Activated T-cell treated with anti-CD3 and anti-CD28 coated beads for 48 hours (primary cell): ENCODE results near the gene CCL25.
"Not testable (repeated sequence)": the region's sequence is repeated elsewhere in the genome, so short reads cannot be mapped to it uniquely, and the experiment has no call there.

Source experiments
- DNase-seq: peaks from one replicate; pipeline ENCODE4 v3.0.0-alpha.2; 2020; ENCODE audit warnings: low read depth

CCL25 gene, protein sequence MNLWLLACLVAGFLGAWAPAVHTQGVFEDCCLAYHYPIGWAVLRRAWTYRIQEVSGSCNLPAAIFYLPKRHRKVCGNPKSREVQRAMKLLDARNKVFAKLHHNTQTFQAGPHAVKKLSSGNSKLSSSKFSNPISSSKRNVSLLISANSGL

DNA sequence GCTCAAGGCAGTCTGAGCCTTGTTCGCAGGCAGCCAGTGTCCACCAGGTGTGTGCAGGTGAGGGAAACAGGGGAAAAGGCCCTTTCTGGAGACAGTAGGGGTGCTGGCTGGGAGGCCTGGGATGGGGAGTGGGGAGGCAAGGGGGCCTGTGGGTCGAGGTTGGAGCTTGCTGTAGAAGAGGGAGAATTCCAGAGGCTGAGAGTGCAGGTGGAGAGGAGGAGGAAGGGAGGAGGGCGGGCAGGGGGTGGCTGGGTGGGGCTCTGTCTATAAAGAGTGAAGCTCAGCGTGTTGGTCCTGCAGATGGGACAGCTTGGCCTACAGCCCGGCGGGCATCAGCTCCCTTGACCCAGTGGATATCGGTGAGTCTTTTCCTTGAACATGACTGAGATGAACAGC, at the start of gene CCL25:
Gene CCL25 (plus strand): TSS at position 297 of the 396 bp plus-strand sequence. CDS start 290 bp downstream, outside the sequence.
- no peak for DNase-seq

DNA sequence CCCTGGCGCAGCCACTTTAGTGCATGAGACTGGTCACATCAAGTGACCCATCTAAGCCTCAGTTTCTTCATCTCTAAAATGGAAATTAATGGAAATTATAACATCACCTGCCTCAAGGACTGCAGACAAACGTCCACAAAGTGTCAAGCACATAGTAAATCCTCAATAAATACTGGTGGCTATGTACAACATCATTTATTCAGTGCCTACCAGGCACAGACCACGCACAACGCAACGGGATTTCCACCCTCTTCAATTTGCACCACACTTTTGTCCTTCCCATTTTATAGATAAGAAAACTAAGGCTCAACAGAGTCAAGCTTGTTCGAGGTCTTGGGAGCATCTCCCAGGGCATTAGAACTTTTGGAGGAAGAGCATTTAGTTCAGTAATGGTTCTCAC, 48.6 kb upstream of the CCL25 start:
- DNase-seq = no peak

DNA sequence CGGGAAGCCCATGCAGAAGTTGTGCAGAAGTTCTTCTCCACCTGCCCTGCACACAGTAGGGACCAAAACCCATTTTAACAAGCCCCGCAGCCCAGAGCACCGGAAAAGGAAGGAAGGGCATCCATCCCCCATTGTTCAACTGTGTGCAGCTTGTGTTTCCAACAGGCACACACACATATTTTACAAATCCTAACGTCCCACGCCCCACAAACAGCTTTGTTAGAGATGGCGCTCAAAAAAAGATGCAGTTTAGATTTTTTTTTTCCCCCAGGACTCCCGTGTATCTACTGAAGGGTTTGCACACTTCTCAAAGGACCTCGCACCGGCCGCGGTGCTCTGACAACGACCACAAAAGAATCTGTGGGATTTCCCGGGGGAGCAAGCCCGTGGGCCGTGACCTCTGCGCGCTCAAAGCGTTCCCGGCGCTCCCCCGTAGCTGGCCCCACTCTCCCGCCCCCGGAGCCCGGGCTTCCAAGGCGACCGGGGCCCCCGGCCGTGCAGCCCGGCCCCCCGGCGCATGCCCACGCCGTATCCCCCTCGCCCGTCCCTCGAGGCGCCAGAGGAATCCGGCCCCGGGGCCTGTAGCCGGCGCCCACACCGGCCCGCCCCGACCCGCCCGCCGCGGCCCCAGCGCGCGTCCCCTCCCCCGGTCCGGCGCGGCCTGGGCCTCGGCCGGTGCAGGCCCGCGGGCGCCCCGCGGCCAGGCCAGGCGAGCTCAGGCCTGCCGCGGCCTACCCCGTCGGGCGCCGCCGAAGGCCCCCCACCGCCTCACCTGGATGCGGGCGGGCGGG, 47.6 kb upstream of the CCL25 start:
- peak; percentile 23 for DNase-seq

DNA sequence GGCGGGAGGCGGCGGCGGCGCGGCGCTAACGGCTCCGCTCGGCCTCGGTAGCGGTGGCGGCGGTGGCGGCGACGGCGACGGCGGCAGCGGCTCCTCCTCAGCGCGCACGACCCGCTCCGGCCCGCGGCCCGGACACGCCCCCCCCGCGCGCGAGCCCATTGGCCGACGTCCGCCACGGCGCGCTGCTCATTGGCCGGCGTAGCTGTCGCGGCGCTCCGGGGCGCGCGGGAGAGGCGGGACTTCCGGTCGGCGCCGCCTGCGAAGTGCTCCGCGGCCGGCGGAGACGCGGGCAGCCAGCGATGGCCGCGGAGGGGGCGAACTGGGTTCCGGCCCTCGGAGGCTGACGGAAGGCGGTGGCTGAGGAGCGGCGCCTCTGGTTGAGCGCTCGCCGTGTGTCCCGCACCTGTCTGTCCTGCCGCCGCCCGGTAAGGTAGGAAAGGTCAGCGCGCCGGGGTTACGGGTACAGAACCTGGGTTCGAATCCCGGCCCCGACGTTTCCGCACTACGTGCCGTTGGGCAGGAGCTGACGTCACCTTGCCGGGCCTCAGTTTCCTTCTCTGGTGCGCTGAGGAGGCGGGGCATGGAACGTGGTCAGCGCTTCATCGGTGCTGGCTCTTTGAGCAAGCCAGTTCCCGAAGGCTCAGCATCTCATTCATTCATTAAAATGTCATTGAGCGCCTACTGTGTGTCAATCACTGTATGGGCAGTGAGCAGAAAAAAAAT, 46.9 kb upstream of the CCL25 start, which contains the start of gene ELAVL1:
Gene ELAVL1 (minus strand): TSS at position 108 of the 723 bp plus-strand sequence. CDS start 13,826 bp downstream, outside the sequence.
- peak; percentile 92 for DNase-seq

DNA sequence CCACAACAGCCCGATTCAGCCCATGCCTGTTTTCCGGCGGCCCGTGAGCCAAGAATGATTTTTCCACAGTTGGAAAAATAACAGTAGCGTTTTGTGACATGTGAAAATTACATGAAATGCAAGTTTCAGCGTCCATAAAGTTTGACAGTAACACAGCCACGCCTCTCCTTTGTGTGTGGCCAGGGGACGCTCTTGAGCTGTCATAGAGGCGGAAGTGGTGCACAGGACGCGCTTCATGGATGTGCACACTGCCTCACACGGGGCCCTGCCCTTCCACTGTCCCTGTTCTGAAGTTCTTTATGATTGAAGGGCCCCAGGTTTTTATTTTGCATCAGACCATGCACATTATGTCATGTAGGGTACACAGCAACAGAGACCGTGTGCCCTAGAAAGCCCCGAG, 34.8 kb upstream of the CCL25 start:
- DNase-seq = peak; percentile 15

DNA sequence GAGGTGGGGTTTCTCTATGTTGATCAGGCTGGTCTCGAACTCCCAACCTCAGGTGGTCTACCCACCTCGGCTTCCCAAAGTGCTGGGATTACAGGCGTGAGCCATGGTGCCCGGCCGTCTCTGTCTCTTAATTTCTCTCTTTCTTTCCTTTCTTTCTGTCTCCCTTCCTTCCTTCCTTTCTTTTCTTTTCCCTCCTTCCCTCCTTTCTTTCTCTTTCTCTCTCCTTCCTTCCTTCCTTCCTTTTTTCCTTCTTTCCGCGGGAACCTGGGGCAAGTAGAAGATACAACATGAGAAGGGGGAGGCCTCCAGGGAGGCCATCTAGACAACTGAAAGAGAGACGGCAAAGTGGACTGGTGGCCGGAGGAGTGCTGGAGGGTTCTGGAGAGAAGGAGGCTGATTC, 31.9 kb upstream of the CCL25 start:
- DNase-seq = no peak

DNA sequence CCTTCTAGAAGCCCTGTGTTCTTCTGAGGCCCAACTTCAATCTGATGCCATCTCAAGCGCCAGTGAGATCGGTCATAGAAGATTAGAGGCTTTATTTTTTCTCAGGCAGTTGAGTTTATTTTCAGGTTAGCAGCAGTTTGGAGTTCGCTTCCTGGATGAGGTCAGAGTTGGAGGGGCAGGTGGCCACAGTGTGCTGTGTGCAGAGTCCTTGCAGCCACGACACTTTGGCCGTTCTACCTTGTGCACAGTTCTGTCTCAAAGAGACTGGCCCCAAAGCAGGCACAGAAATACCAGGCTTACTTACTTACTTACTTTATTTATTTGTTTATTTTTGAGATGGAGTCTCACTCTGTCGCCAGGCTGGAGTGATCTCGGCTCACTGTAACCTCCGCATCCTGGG, 31.2 kb upstream of the CCL25 start:
- no peak for DNase-seq

DNA sequence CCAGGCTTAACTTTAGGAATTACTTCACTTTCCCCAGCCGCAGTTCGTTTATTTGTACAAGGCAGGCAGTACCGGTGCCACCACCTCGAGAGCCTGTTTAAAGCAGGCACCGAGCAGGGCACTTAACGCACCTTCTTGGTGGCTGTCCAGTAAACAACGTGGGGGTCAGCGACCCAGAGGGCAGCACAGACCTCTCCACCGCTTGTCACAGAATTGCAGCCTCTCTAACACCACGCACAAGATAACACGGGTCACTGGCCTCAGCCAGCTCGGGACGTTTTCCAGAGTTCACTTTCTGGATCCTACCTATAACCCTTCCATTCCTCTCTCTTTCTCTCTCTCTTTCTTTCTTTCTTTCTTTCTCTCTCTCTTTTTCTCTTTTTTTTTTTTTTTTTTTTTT, 30.3 kb upstream of the CCL25 start:
- DNase-seq = no peak

DNA sequence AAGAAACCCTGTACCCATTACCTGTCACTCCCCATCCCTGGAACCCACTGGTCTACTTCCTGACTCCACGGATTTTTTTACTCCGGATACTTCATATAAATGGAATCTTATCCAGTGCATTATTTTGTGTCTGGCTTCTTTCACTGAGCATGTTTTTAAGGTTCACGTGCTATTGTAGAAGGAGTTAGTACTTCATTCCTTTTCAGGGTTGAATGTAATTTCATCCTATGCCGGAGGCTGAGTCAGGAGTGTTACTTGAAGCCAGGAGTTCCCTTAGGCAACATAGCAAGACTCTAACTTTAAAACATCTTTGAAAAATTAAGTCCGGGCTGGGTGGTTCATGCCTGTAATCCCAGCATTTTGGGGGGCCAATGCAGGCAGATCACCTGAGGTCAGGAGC, 29.2 kb upstream of the CCL25 start:
- no peak for DNase-seq

DNA sequence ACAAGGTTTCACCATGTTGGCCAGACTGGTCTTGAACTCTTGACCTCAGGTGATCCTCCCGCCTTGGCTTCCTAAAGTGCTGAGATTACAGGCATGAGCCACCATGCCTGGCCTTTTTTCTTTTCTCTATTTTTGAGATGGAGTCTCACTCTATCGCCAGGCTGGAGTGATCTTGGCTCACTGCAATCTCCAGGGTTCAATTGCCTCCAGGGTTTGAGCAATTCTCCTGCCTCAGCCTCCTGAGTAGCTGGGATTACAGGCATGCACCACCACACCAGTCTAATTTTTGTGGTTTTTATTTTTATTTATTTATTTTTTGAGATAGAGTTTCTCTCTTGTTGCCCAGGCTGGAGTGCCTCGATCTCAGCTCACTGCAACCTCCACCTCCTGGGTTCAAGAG, 28.3 kb upstream of the CCL25 start:
- not testable (repeated sequence) for DNase-seq

DNA sequence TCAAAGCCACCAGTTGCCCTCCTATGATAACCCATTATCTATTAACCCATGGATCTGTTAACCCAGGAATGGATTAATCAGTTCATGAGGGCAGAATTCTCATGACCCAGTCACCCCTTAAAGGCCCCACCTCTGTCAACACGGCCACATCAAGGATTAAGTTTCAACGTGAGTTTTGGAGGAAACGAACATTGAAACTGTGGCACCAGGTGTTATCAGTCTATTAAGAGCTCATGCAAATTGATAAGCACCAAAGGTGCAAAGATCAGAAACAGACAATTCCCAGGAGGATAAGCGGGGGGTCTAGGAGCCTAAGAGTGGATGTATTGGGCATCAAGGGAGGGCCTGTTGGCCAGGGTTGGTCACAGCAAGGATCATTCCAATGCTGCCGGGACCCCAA, 27.2 kb upstream of the CCL25 start:
- DNase-seq = no peak

DNA sequence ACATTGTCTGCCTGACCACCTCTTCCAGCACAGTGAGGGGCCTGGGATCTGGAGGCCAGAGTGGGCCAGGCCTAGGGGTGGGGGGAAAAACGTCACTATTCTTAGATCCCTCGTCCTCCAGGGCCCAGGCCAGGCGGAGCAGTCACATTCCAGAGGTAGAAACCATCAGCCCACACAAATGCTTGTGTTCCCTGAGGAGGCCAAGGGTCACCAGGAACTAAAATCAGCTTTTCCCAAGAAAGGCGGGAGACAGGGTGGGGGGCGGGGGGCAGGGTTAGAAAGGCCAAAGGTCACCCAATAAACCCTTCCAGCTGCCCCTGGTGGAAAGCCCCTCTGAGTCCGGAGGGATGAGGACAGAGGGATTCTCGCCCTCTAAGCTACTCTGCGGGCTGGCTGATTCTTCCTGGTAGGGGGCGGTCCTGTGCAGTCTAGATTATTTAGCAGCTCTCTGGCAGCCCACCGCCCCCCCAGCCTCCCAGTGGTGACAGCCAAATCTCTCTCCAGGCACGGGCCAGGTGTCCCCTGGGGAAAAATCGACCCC, 23.5 kb upstream of the CCL25 start:
- no peak for DNase-seq

DNA sequence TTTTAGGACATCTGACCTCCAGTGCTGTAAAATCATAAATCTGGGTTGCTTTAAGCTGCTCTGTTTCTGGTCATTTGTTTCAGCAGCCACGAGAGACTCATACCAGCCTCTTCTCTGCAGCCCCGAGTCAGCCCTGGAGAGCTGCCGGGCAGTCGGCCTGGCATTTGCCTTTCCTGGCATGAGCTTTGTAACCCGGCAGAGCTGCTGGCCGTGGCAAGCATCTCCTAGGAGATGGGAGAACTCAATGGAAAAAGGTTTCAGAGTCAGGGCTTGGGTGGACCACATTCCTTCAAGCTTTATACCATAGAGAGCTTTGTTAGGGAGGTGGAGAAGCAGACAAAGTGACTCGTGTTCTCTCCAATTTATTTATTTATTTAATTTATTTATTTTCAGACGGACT, 21.6 kb upstream of the CCL25 start:
- no peak for DNase-seq

DNA sequence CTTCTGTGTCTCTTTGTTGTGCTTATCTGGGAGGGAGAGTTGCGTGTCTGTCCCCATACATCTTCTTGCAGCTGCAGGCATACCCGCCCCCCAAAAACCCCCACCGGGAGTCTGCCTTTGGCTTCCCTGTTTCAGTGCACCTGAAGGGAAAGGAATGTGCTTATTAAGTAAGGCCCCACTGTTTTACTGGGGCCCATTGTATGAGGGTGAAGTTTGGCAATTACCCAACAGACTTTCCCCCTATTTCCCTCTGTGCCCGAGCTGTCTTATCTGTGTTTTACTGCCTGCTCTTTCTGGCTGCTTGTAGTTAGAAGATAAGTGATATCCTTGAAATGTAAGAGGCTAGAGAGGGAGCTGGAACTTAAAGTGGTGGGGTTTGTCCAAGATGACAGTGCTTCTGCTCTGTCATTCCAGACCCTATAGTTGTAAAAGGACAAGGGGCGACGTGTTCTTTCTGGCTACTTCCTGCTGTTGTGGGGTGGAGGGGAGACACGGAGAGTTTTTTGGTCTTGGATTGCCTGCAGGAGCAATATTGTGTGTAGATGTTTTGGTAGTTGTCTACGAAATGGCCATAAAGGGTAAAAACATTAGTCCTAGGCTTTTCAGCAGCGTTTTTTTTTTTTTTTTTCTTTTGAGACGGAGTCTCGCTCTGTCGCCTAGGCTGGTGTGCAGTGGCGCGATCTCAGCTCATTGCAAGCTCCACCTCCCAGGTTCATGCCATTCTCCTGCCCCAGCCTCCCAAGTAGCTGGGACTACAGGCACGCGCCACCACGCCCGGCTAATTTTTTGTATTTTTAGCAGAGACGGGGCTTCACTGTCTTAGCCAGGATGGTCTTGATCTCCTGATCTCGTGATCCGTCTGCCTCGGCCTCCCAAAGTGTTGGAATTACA, 19.0 kb upstream of the CCL25 start:
- not testable (repeated sequence) for DNase-seq

DNA sequence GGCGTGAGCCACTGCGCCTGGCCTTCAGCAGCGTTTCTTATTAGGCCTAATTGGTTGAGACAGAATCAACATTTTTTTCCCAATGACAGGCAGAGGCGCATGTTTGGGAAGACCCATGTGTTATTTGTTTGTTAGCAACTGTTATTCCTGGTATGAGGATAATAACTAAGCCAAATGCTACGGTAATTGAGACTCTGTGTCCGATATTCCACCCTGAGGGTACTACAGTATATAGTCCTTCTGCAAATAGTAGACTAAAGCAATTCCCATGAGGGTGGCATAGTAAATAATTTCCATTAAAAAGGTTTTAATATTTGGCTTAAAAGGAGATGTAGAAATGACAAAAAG, 18.4 kb upstream of the CCL25 start:
- no peak for DNase-seq

DNA sequence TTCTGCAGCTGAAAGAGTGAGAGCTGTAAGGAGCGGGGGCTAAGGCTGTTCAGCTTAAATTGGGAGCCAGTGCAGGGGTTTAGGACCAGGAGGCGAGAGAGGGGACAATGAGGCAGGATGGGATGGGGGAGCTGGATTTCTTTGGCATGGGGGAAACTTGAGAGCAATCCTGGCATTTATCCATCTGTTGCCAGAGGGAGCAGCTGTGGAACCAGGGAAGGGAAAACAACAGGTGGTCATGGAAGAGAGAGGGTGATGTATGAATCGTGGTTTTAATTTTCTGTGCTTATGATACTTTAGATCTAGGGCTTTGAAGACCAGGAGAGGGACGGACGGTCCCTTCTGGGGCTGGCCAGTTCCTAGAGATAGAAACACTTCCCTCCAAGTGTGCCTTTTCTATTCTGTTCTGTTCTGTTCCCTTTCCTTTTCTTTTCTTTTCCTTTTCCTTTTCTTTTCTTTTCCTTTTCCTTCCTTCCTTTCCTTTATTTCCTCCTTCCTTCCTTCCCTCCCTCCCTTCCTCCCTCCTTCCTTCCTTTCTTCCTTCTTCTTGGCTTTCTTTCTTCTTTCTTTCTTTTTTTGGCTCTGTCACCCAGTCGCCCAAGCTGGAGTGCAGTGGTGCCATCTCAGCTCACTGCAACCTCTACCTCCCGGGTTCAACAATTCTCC, 16.0 kb upstream of the CCL25 start:
- no peak for DNase-seq

DNA sequence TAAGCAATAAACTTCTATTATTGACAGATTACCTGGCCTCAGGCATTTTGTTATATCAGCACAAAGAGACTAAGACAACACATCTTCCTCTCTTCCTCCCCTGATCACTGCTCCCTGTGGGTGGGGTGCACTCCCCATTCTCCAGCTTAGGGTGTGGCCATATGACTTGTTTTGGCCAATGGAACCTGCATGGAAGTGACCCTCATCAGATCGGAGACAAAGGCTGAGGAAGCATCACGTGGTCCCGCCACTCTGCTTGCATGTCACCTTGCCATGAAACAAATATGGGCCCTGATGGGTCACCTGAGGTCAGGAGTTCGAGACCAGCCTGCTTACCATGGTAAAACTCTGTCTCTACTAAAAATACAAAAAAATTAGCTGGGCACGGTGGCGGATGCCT, 13.7 kb upstream of the CCL25 start:
- DNase-seq = no peak

DNA sequence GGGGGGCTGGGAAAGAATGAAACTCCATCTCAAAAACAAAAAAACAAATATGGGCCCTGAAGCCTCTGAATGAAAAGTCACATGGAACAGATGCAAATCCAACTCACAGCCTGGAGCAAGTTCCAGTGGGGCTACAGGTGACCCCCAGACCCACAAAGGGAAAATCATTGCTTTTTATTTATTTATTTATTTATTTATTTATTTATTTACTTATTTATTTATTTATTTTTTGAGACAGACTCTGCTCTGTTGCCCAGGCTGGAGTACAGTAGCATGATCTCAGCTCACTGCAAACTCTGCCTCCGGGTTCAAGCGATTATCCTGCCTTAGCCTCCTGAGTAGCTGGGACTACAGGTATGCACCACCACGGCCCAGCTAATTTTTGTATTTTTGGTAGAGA, 13.3 kb upstream of the CCL25 start:
- no peak for DNase-seq

DNA sequence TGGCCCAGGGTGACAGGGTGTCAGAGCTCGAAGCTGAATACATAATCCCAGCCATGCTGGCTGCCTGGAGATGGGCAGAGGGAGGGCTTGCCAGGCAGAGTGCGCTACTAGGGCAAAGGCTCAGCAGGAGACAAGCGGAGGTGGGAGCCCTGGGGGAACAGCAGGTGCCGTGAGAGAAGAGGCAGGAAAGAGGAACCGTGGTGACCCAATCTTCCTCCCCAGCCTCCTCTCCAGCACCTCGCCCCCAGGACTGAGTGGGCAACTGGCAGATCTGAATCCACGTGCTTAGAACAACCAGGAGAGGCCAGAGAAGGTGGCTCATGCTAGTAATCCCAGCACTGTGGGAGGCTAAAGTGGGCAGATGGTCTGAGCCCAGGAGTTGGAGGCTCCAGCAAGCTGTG, 11.0 kb upstream of the CCL25 start:
- DNase-seq = no peak

DNA sequence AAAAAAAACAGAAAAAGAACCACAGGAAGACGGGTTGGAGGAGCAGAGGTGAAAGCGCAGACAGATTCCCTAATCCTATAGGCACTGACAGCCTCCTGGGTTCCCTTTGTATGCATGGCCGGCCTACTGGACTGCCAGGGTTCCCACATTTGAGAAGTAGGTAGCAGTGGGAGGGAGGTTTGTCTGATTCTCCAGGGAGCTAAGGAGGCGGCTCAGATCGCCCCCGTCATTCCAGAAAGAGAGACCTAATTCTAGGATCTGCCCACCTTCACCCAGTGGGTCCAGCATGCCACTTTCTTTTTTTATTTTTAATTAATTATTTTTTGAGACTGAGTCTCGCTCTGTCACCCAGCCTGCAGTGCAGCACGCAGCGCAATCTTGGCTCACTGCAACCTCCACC, 9.7 kb upstream of the CCL25 start:
- no peak for DNase-seq

DNA sequence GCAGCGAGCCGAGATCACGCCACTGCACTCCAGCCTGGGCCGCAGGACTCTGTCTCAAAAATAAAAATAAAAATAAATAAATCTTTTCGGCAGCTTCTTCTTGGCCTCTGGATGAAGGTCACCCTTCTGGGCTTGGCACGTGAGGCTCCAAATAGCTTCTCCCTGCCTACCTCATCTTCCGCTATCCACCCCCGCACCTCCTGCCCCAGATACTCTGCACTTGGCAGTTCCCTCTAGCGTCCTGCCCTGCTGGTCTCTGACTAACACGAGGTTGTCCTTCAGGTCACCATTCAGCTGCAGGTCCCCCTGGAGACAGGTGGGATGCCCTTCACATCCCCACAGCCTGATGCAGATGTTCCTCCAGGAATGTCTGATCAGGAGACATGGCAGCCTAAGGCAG, 8.5 kb upstream of the CCL25 start:
- DNase-seq = no peak
